ENCODE data around the gene WASF3. TPM values are rescaled to one million over a fixed set of nuclear protein-coding genes. Genes with fewer than 3 reads are reported as not detected.
A peak's percentile ranks its signal among the peaks of the same experiment; 100 is the strongest.

WASF3 gene
- polyA plus RNA-seq, 4 donors = 0.22 to 5.4 (median 2.2) TPM

DNA sequence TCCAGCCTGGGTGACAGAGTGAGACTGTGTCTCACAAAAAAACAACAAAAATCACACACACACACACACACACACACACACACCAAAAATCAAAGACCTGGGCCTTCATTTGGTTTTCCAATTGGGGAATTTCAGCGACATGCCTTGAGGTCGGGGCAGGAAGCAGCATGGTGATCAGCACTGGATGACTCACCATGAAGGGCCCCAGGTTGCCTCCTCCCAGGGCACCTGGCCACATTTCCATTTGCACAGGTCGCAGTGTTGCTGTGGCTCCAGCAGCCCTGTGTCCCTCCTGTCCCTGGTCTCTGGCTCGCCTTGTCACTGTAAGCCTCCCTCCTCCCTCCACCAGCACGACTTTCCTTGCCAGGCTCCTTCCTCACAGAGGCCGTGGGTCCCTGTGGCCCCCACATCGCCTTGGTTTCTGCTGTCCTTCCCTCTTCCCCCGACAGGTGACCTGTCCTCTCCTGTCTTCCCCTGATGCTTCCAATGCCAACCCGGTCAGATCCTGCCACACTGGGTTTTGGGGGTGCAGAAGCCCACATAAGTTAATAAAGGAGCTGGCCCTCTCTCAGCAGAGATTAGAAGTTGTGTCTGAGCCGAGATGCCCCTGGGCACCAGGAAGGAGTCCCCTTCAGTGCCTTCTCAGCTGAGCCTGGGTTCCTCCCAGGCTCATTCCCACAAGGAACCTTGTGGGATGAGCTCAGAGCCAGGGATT, 136.4 kb downstream of the WASF3 start:
- Histone ChIP-seq H3K27ac (ENCODE audit: low read depth in 1 of 3, low read length in 2 of 3) (no peak overlapping the region), H3K9me3 (ENCODE audit: control insufficient read depth in 2 of 2, insufficient read depth in 1 of 2, low read depth in 1 of 2, low read length in 1 of 2) (peaks cover 0 to 12% of the 10 kb centered on the region in 2 donors), H3K27me3 (ENCODE audit: control insufficient read depth in 3 of 3, insufficient read depth in 3 of 3, low read length in 3 of 3) (peaks cover 0 to 2% (median 0%) of the 10 kb centered on the region in 3 donors), H3K4me1 (ENCODE audit: control insufficient read depth in 3 of 3, insufficient read depth in 2 of 3, low read depth in 1 of 3, low read length in 2 of 3) (no peaks in the 10 kb centered on the region), H3K4me3 (ENCODE audit: low read depth in 1 of 3, low read length in 3 of 3) (no peak overlapping the region), H3K36me3 (ENCODE audit: control insufficient read depth in 3 of 3, insufficient read depth in 2 of 3, low read depth in 1 of 3, low read length in 3 of 3) (peaks cover 0 to 2% (median 0%) of the 10 kb centered on the region in 3 donors)
- WGBS, 3 donors = 66 to 85% (median 80%) methylated on average over 10 of the region's 10 CpGs
- FAIRE-seq (no peak), DNase-seq (no peak)

DNA sequence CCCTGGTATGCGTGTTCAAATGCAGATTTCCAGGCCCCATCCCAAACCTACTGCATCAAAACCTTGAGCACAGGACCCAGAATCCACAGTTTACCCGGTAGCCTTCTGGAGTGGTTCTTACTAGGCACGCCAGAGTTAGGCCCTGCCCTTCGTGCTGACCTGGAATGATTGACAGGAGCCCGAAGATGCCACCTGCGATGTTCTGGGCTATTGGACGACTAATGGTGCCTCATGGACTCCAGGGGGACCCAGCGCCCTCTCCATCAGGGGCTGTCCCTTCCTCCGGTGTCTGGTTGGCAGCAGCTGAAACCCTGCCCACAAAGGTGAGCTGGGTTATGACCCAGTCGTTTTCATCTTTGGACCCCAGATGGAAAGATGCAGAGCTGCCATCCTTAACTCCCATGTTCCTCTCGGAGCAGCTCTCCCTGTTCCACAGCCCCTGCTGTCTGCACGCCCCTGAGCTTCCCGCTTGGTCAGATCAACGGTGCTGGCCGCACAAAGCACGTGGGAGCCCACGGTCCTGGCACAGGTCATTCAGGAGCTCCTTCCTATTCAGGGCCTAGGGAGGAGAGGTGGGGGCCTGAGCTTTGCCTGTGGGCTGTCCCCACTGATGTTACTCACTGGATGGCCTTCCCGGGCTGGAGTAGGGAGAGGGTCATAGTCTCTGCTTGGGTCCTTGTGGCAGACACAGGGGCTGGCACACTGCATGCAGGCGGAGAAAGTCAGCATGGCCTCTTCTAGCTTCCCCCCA, 137.3 kb downstream of the WASF3 start:
- Histone ChIP-seq H3K4me1 (ENCODE audit: control insufficient read depth in 3 of 3, insufficient read depth in 2 of 3, low read depth in 1 of 3, low read length in 2 of 3) (no peaks in the 10 kb centered on the region), H3K27ac (ENCODE audit: low read depth in 1 of 3, low read length in 2 of 3) (no peak overlapping the region), H3K27me3 (ENCODE audit: control insufficient read depth in 3 of 3, insufficient read depth in 3 of 3, low read length in 3 of 3) (peaks cover 0 to 2% (median 0%) of the 10 kb centered on the region in 3 donors), H3K36me3 (ENCODE audit: control insufficient read depth in 3 of 3, insufficient read depth in 2 of 3, low read depth in 1 of 3, low read length in 3 of 3) (no peaks in the 10 kb centered on the region), H3K9me3 (ENCODE audit: control insufficient read depth in 2 of 2, insufficient read depth in 1 of 2, low read depth in 1 of 2, low read length in 1 of 2) (peaks cover 0 to 7% of the 10 kb centered on the region in 2 donors), H3K4me3 (ENCODE audit: low read depth in 1 of 3, low read length in 3 of 3) (no peak overlapping the region)
- DNase-seq (no peak), FAIRE-seq (no peak)
- 76 to 85% (median 76%) methylated on average over 19 of the region's 19 CpGs for WGBS, 3 donors

DNA sequence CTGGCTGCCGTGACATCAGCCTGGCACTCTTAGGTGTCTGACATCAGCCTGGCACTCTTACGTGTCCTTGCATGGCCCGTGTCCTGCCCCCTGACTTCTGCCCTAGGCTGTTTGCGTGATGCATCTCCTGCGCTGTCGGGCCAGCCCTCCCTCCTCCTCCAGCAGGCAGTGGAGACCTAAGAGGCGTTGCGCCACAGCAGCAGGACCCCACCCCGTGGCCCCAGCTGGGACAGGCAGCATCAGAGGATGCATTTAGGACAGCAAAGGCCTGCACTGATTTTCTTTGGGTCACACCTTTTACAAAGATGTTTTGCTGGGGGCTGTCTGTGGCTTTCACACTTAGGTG, 137.8 kb downstream of the WASF3 start:
- no peak for DNase-seq

DNA sequence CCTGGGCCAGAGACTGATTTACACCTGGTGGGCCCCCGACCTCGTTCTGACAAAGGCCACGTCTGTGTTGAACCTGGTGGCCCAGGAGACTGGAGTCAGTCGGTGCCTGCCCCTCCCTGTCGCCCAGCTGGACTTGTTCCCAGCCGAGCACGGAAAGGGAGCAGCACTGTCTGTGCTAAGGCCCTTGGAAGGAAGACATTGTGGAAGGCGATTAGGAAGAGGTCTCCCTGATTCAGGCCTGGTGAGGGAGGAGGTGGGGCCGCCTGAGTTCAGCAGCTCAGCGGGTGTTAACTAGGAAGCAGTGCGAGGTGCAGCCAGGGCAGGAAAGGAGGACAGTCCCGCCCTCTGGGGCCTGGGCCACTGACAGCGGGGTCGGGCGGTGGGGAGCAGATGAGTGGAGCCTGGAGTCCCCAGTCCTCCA, 138.4 kb downstream of the WASF3 start:
- Histone ChIP-seq H3K4me3 (ENCODE audit: low read depth in 1 of 3, low read length in 3 of 3) (no peak overlapping the region), H3K4me1 (ENCODE audit: control insufficient read depth in 3 of 3, insufficient read depth in 2 of 3, low read depth in 1 of 3, low read length in 2 of 3) (no peaks in the 10 kb centered on the region), H3K27ac (ENCODE audit: low read depth in 1 of 3, low read length in 2 of 3) (no peak overlapping the region), H3K27me3 (ENCODE audit: control insufficient read depth in 3 of 3, insufficient read depth in 3 of 3, low read length in 3 of 3) (peaks cover 0 to 2% (median 0%) of the 10 kb centered on the region in 3 donors), H3K9me3 (ENCODE audit: control insufficient read depth in 2 of 2, insufficient read depth in 1 of 2, low read depth in 1 of 2, low read length in 1 of 2) (peaks cover 0 to 3% of the 10 kb centered on the region in 2 donors), H3K36me3 (ENCODE audit: control insufficient read depth in 3 of 3, insufficient read depth in 2 of 3, low read depth in 1 of 3, low read length in 3 of 3) (no peaks in the 10 kb centered on the region)
- no peak for DNase-seq
- no peak for FAIRE-seq
- WGBS, 3 donors = 25 to 47% (median 37%) methylated on average over 15 of the region's 15 CpGs

More for the DNA sequence above, 137.8 kb downstream of the WASF3 start:
- Histone ChIP-seq H3K27ac (ENCODE audit: low read depth in 1 of 3, low read length in 2 of 3) (no peak overlapping the region), H3K4me3 (ENCODE audit: low read depth in 1 of 3, low read length in 3 of 3) (no peak overlapping the region), H3K36me3 (ENCODE audit: control insufficient read depth in 3 of 3, insufficient read depth in 2 of 3, low read depth in 1 of 3, low read length in 3 of 3) (no peaks in the 10 kb centered on the region), H3K27me3 (ENCODE audit: control insufficient read depth in 3 of 3, insufficient read depth in 3 of 3, low read length in 3 of 3) (peaks cover 0 to 2% (median 0%) of the 10 kb centered on the region in 3 donors), H3K9me3 (ENCODE audit: control insufficient read depth in 2 of 2, insufficient read depth in 1 of 2, low read depth in 1 of 2, low read length in 1 of 2) (peaks cover 0 to 3% of the 10 kb centered on the region in 2 donors), H3K4me1 (ENCODE audit: control insufficient read depth in 3 of 3, insufficient read depth in 2 of 3, low read depth in 1 of 3, low read length in 2 of 3) (no peaks in the 10 kb centered on the region)
- 71 to 81% (median 80%) methylated on average over 9 of the region's 9 CpGs for WGBS, 3 donors
- FAIRE-seq = no peak

DNA sequence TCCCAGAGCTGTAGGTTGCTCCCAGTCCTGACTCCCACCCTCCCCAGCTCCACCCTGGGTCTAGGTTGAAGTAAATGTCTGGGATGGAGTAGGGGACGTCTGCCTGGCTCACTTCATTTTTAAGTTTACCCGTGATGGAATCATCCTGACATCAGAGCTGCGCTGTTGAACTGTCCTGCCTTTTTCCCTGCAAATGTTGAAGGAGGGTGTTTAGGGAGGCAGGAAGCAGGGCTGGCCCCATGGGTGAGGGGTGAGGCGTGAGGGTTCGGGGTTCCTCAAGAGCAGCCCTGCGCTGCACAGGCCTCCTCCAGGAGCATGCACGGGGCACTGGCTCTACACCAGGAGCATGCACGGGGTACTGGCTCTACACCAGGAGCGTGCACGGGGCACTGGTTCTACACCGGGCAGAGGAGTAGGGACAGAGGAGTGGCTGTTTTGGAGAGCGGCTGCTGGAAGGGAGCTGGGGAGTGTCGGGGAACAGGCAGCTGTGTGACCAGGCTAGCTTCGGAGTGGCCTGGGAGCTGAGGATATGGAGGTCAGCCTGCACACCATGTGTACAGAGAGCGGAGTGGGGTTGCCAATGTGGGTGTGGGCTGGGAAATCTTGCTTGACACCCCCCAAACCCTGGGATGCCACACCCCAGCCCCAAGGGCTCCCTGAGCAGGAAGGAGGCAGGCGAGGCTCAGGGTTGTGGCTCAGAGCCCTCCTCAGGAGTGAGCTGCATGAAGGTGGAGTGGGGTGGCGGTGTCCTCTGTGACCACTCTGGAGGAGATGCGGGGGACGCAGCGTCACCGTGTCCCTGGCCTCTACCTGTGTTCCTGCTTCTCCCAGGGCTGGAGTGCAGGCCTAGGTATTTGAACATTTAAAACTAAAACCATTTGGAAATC, 139.8 kb downstream of the WASF3 start:
- WGBS, 3 donors = 89 to 93% (median 92%) methylated on average over 21 of the region's 21 CpGs
- H3K4me1 ChIP-seq (ENCODE audit: control insufficient read depth in 3 of 3, insufficient read depth in 2 of 3, low read depth in 1 of 3, low read length in 2 of 3) = no peaks in the 10 kb centered on the region

DNA sequence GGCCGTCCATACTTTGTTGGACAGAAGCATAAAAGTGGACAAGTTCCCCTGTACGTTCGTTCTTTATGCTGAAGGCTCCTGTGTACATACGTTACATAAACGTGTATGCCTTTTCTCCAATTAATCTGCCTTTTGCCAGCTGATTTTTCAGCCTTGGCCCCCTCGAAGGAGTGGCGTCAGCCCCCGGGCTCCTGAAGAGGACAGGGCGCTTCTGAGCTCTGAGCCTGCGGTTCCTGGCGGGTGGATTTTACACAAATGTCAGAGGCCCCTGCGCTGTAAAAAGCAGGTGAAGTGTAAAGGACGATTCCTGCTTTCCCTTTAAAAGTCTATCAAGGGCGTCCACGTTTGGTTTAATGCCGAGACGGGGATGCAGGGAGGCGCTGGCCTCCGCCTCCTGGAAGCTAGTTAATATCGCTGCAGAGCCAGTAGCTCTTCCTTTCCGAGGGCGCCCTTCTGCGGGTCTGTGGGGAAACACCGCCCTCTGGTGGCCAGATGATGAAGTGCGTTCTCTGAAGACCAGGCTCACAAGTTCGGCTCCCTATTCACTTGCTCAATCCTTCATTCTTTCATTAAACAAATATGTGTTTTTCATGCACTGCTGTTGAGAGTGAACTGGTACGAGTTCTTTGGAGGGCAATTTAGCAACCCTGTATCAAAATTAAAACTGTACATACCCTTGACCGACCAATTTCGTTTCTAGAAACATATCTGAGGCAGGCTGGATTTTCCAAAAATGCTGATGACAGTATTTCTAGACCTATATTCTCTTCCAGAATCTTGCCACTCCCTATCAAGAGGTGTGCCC, 141.1 kb downstream of the WASF3 start:
- H3K4me3 ChIP-seq (ENCODE audit: low read depth in 1 of 3, low read length in 3 of 3) = no peak overlapping the region
- FAIRE-seq = no peak
- no peaks in the 10 kb centered on the region for H3K9me3 ChIP-seq (ENCODE audit: control insufficient read depth in 2 of 2, insufficient read depth in 1 of 2, low read depth in 1 of 2, low read length in 1 of 2)
- no peaks in the 10 kb centered on the region for H3K36me3 ChIP-seq (ENCODE audit: control insufficient read depth in 3 of 3, insufficient read depth in 2 of 3, low read depth in 1 of 3, low read length in 3 of 3)
- peak; percentile 70 to 87 for DNase-seq
- H3K27ac ChIP-seq (ENCODE audit: low read depth in 1 of 3, low read length in 2 of 3) = no peak overlapping the region
- 22 to 26% (median 24%) methylated on average over 28 to 29 of the region's 29 CpGs for WGBS, 3 donors
- H3K4me1 ChIP-seq (ENCODE audit: control insufficient read depth in 3 of 3, insufficient read depth in 2 of 3, low read depth in 1 of 3, low read length in 2 of 3) = no peaks in the 10 kb centered on the region
- peaks cover 0 to 2% (median 0%) of the 10 kb centered on the region in 3 donors for H3K27me3 ChIP-seq (ENCODE audit: control insufficient read depth in 3 of 3, insufficient read depth in 3 of 3, low read length in 3 of 3)

More for the DNA sequence above, 139.8 kb downstream of the WASF3 start:
- Histone ChIP-seq H3K27me3 (ENCODE audit: control insufficient read depth in 3 of 3, insufficient read depth in 3 of 3, low read length in 3 of 3) (peaks cover 0 to 2% (median 0%) of the 10 kb centered on the region in 3 donors), H3K27ac (ENCODE audit: low read depth in 1 of 3, low read length in 2 of 3) (no peak overlapping the region), H3K4me3 (ENCODE audit: low read depth in 1 of 3, low read length in 3 of 3) (no peak overlapping the region), H3K36me3 (ENCODE audit: control insufficient read depth in 3 of 3, insufficient read depth in 2 of 3, low read depth in 1 of 3, low read length in 3 of 3) (no peaks in the 10 kb centered on the region), H3K9me3 (ENCODE audit: control insufficient read depth in 2 of 2, insufficient read depth in 1 of 2, low read depth in 1 of 2, low read length in 1 of 2) (no peaks in the 10 kb centered on the region)
- DNase-seq (no peak), FAIRE-seq (no peak)

DNA sequence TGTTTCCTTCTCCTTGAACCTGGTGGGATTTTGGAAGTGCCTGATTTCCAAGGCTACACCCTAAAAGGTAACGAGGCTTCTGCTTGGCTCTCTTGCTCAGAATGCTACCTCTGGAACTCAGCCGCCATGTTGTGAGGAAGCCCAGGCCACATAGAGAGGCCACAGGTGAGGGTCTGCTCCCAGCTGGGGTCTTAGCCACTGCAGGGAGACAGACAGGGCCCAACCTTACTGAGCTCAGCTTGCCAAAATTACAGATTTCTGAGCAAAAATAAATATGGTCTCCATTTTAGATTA, 141.7 kb downstream of the WASF3 start:
- Histone ChIP-seq H3K27me3 (ENCODE audit: control insufficient read depth in 3 of 3, insufficient read depth in 3 of 3, low read length in 3 of 3) (peaks cover 0 to 2% (median 0%) of the 10 kb centered on the region in 3 donors), H3K9me3 (ENCODE audit: control insufficient read depth in 2 of 2, insufficient read depth in 1 of 2, low read depth in 1 of 2, low read length in 1 of 2) (no peaks in the 10 kb centered on the region), H3K36me3 (ENCODE audit: control insufficient read depth in 3 of 3, insufficient read depth in 2 of 3, low read depth in 1 of 3, low read length in 3 of 3) (no peaks in the 10 kb centered on the region), H3K27ac (ENCODE audit: low read depth in 1 of 3, low read length in 2 of 3) (no peak overlapping the region), H3K4me3 (ENCODE audit: low read depth in 1 of 3, low read length in 3 of 3) (no peak overlapping the region), H3K4me1 (ENCODE audit: control insufficient read depth in 3 of 3, insufficient read depth in 2 of 3, low read depth in 1 of 3, low read length in 2 of 3) (no peaks in the 10 kb centered on the region)
- 90 to 98% (median 96%) methylated on average over 2 of the region's 2 CpGs for WGBS, 3 donors
- no peak for DNase-seq
- no peak for FAIRE-seq
